Breast epithelium (tissue), 3 donors: Measurements from ENCODE around the gene SLC39A11.

Experiments used
- CTCF ChIP-seq, 3 donors: fragments of 450-650 bp; IDR thresholded peaks; one replicate each; pipeline ENCODE4 v1.5.1; 2016 to 2017; ENCODE audit warnings: antibody characterized with exemption in 3 of 3, mild to moderate bottlenecking in 3 of 3, moderate library complexity in 3 of 3
- POLR2A ChIP-seq: fragments of 450-650 bp; IDR thresholded peaks from one replicate; pipeline ENCODE4 v1.6.1; 2016; ENCODE audit warnings: antibody characterized with exemption, mild to moderate bottlenecking, moderate library complexity
- POLR2AphosphoS5 ChIP-seq, 3 donors: sonication (generic); formaldehyde crosslinking; IDR thresholded peaks; one replicate each; pipeline ENCODE4 v1.6.1; 2017; ENCODE audit warnings: antibody characterized with exemption in 3 of 3

- TF ChIP-seq CTCF (IDR thresholded peaks at IDR 0.05) (no peak), POLR2A (no peak), POLR2AphosphoS5 (IDR thresholded peaks at IDR 0.05) (no peak)
Measured at GRCh38 chr17:73111386-73111785, 18.9 kb upstream of the SLC39A11 start.
